DMS 273 treated with DMSO at 0.1 percent for 48 hours (cell line): ENCODE data around the gene EML4.

Experiments used
- DNase-seq: peaks from one replicate; lab custom pipeline; 2025; lab: John Stamatoyannopoulos, UW

EML4 gene

GRCh38 chr2:42138163-42139015, 30.8 kb upstream of the EML4 start:
- no peak for DNase-seq

GRCh38 chr2:42139101-42139500, 30.1 kb upstream of the EML4 start:
- no peak for DNase-seq

- DNase-seq: no peak
Measured at GRCh38 chr2:42140496-42140895, 28.7 kb upstream of the EML4 start.

- peak; percentile 63 for DNase-seq
Measured at GRCh38 chr2:42141687-42142546, 27.2 kb upstream of the EML4 start.

GRCh38 chr2:42142547-42143184, 26.5 kb upstream of the EML4 start:
- DNase-seq: no peak

GRCh38 chr2:42147641-42148274, 21.4 kb upstream of the EML4 start:
- DNase-seq: no peak

- DNase-seq: no peak
Measured at GRCh38 chr2:42150159-42150558, 19.0 kb upstream of the EML4 start.

- DNase-seq: no peak
Measured at GRCh38 chr2:42153944-42154581, 15.1 kb upstream of the EML4 start.

- no peak for DNase-seq
Measured at GRCh38 chr2:42156721-42157120, 12.4 kb upstream of the EML4 start.

GRCh38 chr2:42161444-42161843, 7.7 kb upstream of the EML4 start:
- DNase-seq: no peak

- peak; percentile 95 for DNase-seq
Measured at GRCh38 chr2:42163444-42164045, 5.6 kb upstream of the EML4 start.

- DNase-seq: no peak
Measured at GRCh38 chr2:42164046-42164445, 5.1 kb upstream of the EML4 start.

- DNase-seq: no peak
Measured at GRCh38 chr2:42164971-42165370, 4.2 kb upstream of the EML4 start.

GRCh38 chr2:42167458-42167857, 1.7 kb upstream of the EML4 start:
- DNase-seq: no peak

GRCh38 chr2:42168459-42169099, 574 bp upstream of the EML4 start:
- no peak for DNase-seq

GRCh38 chr2:42169874-42170521, 845 bp downstream of the EML4 start:
- DNase-seq: no peak

GRCh38 chr2:42170619-42171395, 1.7 kb downstream of the EML4 start:
- DNase-seq: no peak

GRCh38 chr2:42171396-42171980, 2.3 kb downstream of the EML4 start:
- DNase-seq: no peak

- DNase-seq: no peak
Measured at GRCh38 chr2:42172020-42172419, 2.9 kb downstream of the EML4 start.
